ENCODE results near the gene CCNF. TPM values are rescaled to one million over a fixed set of nuclear protein-coding genes. Genes with fewer than 3 reads are reported as not detected.

CCNF gene
- polyA plus RNA-seq, 1 experiment, result 7.1 TPM

GRCh38 chr16:2472885-2473445 is 43.7 kb downstream of the CCNF start:
- CTCF ChIA-PET, result interaction anchor here (0.7 to 1.0 kb wide), 2 partner anchors 10 to 29 kb away, joined by 3 to 5 read pairs; no protein-coding TSS in a partner anchor
- no peak for TF ChIP-seq CTCF (IDR thresholded peaks at IDR 0.05; ENCODE audit: insufficient read depth, low read depth, low read length)
- no peak for DNase-seq (ENCODE audit: low read depth)
- H3K4me3 ChIP-seq (ENCODE audit: low read depth, low read length), result no peak overlapping the region
- POLR2A ChIA-PET, result no interaction called here
- H3K36me3 ChIP-seq (ENCODE audit: control insufficient read depth, insufficient read depth, low read length), result no peaks in the 10 kb centered on the region; the same call in 1 of the 2 replicates
- no peaks in the 10 kb centered on the region for H3K27me3 ChIP-seq (ENCODE audit: control insufficient read depth, insufficient read depth, low read length)

GRCh38 chr16:2473446-2473926 is 44.2 kb downstream of the CCNF start:
- no peak for TF ChIP-seq CTCF (IDR thresholded peaks at IDR 0.05; ENCODE audit: insufficient read depth, low read depth, low read length)
- Histone ChIP-seq H3K4me3 (ENCODE audit: low read depth, low read length) (peak overlapping the region; percentile 82), H3K27me3 (ENCODE audit: control insufficient read depth, insufficient read depth, low read length) (no peaks in the 10 kb centered on the region), H3K36me3 (ENCODE audit: control insufficient read depth, insufficient read depth, low read length) (no peaks in the 10 kb centered on the region; the same call in 1 of the 2 replicates)
- ChIA-PET CTCF (interaction anchor here (0.7 to 1.0 kb wide), 2 partner anchors 10 to 28 kb away, joined by 3 to 5 read pairs; no protein-coding TSS in a partner anchor), POLR2A (no interaction called here)
- DNase-seq (ENCODE audit: low read depth), result no peak

GRCh38 chr16:2473999-2474876 is 45.0 kb downstream of the CCNF start:
- TF ChIP-seq CTCF (IDR thresholded peaks at IDR 0.05; ENCODE audit: insufficient read depth, low read depth, low read length), result 0 out of 2 replicates have a peak, but pooled peaks have one; percentile 15
- Histone ChIP-seq H3K27me3 (ENCODE audit: control insufficient read depth, insufficient read depth, low read length) (no peaks in the 10 kb centered on the region), H3K4me3 (ENCODE audit: low read depth, low read length) (peak overlapping the region; percentile 82), H3K36me3 (ENCODE audit: control insufficient read depth, insufficient read depth, low read length) (no peaks in the 10 kb centered on the region; the same call in 1 of the 2 replicates)
- ChIA-PET CTCF (interaction anchor here (0.6 to 1.6 kb wide), 4 partner anchors 15 to 395 kb away, joined by 3 to 9 read pairs (median 4); partner anchors contain the start of gene ABCA3), POLR2A (interaction anchor here (0.5 kb wide), 1 partner anchor 171 kb away, joined by 3 read pairs; no protein-coding TSS in a partner anchor)
- no peak for DNase-seq (ENCODE audit: low read depth)

GRCh38 chr16:2474877-2475412 is 45.7 kb downstream of the CCNF start, which contains the start of gene TBC1D24:
Gene TBC1D24 (plus strand): TSS chr16:2475127. CDS start chr16:2496149, 21,022 bp downstream.
- CTCF ChIA-PET, result interaction anchor here (0.6 to 1.6 kb wide), 4 partner anchors 14 to 395 kb away, joined by 3 to 9 read pairs (median 4); partner anchors contain the start of gene ABCA3

More at GRCh38 chr16:2474877-2475412, 45.7 kb downstream of the CCNF start, which contains the start of gene TBC1D24:
- no peak for TF ChIP-seq CTCF (IDR thresholded peaks at IDR 0.05; ENCODE audit: insufficient read depth, low read depth, low read length)
- DNase-seq (ENCODE audit: low read depth), result no peak
- POLR2A ChIA-PET, result interaction anchor here (0.5 to 0.6 kb wide), 2 partner anchors 171 to 1161 kb away, joined by 3 to 16 read pairs; no protein-coding TSS in a partner anchor
- H3K27me3 ChIP-seq (ENCODE audit: control insufficient read depth, insufficient read depth, low read length), result no peaks in the 10 kb centered on the region
- H3K4me3 ChIP-seq (ENCODE audit: low read depth, low read length), result peak within 1 kb of the TSS; percentile 82
- H3K36me3 ChIP-seq (ENCODE audit: control insufficient read depth, insufficient read depth, low read length), result peaks cover 2% of the 10 kb centered on the region

Measured in BJ (cell line).